Spleen (tissue), 11 donors: ENCODE results near the gene DDX56. TPM values are rescaled to one million over a fixed set of nuclear protein-coding genes. Genes with fewer than 3 reads are reported as not detected.

Experiments used
- DNase-seq: peaks from one replicate; pipeline ENCODE4 v3.0.0-alpha.2; 2020
- H3K27ac ChIP-seq, 8 donors: fragments of 200-600 bp; sonication (generic) in 7 of 8; 1 replicate in 4 of 8; 2 replicates in 4 of 8; pipeline versions ENCODE4 v1.5.0 to v1.8.0; 2016 to 2021; ENCODE audit warnings: inconsistent platforms in 4 of 8, mild to moderate bottlenecking in 4 of 8, moderate library complexity in 1 of 8
- H3K27me3 ChIP-seq, 7 donors: fragments of 200-600 bp; sonication (generic) in 6 of 7; replicated peaks in 1 of 7; 1 replicate in 4 of 7; 2 replicates in 3 of 7; pipeline versions ENCODE4 v1.5.0 to v1.8.0; 2016 to 2021; ENCODE audit warnings: inconsistent platforms in 3 of 7, mild to moderate bottlenecking in 1 of 7
- H3K36me3 ChIP-seq, 6 donors: fragments of 200-600 bp; sonication (generic) in 5 of 6; 1 replicate in 4 of 6; 2 replicates in 2 of 6; pipeline versions ENCODE4 v1.5.0 to v1.8.0; 2016 to 2021; ENCODE audit warnings: inconsistent platforms in 2 of 6
- H3K4me1 ChIP-seq, 6 donors: fragments of 200-600 bp; sonication (generic) in 5 of 6; 1 replicate in 3 of 6; 2 replicates in 3 of 6; pipeline versions ENCODE4 v1.5.0 to v1.8.0; 2016 to 2021; ENCODE audit warnings: inconsistent platforms in 3 of 6
- H3K4me3 ChIP-seq, 8 donors: fragments of 200-600 bp; sonication (generic) in 7 of 8; 1 replicate in 4 of 8; 2 replicates in 4 of 8; pipeline versions ENCODE4 v1.5.0 to v1.8.0; 2016 to 2021; ENCODE audit warnings: inconsistent platforms in 4 of 8, mild to moderate bottlenecking in 4 of 8, moderate library complexity in 2 of 8
- H3K9me3 ChIP-seq, 8 donors: fragments of 200-600 bp; sonication (generic) in 7 of 8; 1 replicate in 4 of 8; 2 replicates in 4 of 8; pipeline versions ENCODE4 v1.5.0 to v1.8.0; 2016 to 2021; ENCODE audit warnings: inconsistent platforms in 4 of 8
- POLR2A ChIP-seq, 3 donors: fragments of 450-650 bp; IDR thresholded peaks; one replicate each; pipeline ENCODE4 v1.5.1; 2017; ENCODE audit warnings: antibody characterized with exemption in 3 of 3, mild to moderate bottlenecking in 1 of 3
- POLR2AphosphoS5 ChIP-seq, 3 donors: sonication (generic); formaldehyde crosslinking; IDR thresholded peaks; one replicate each; pipeline ENCODE4 v1.5.1; 2017; ENCODE audit warnings: antibody characterized with exemption in 3 of 3
- WGBS, 5 donors: extraction: QIAGEN DNeasy Blood & Tissue Kit in 3 of 5; methylation state at CpG; one replicate each; pipeline versions ENCODE4 v1.1.5 to v1.1.7; 2013 to 2018; 5-methylcytosine and 5-hydroxymethylcytosine counted together
- intact Hi-C: fragments of 100-400 bp; cut with DNase I; formaldehyde crosslinking; loops from one replicate; pipeline ENCODE4 v1.15.0; 2023; ENCODE audit warnings: low total_unique reads
- polyA plus RNA-seq, 3 donors: library from polyadenylated mRNA; stranded (reverse); fragments of 200-250 nt; gene quantifications; one replicate each; pipeline ENCODE4 v1.2.1, GENCODE V29; 2013
- total RNA-seq, 7 donors: library from RNA; depleted of rRNA in 3 of 7; stranded (reverse); fragments of >200 nt in 3 of 7; fragmentation: NEBNext Ultra II Directional in 4 of 7; extraction: Animal tissue kit (Norgen Biotek cat#: 25700) in 4 of 7; gene quantifications; one replicate each; pipeline versions ENCODE4 v1.1.0 to v1.2.1, GENCODE V29; 2016 to 2021
- TF ChIP-seq, protein P1 (sequence below), 11 experiments: fragments of 200-600 bp in 7 of 11; fragments of 450-650 bp in 4 of 11; sonication (generic) in 4 of 11; IDR thresholded peaks in 8 of 11; conservative IDR thresholded peaks in 3 of 11; 1 replicate in 7 of 11; 2 replicates in 4 of 11; pipeline versions ENCODE4 v1.4.0 to v1.8.0; 2016 to 2021; ENCODE audit warnings: antibody characterized with exemption in 11 of 11, inconsistent platforms in 4 of 11, mild to moderate bottlenecking in 1 of 11
- donor health status: healthy with polysubstance abuse.
- donor health status: DM: no; HTN: no; CAD: no; lungs with moderate emphysema.
- donor health status: DM: no; HTN: no; CAD: no.
- donor health status: Bipolar disorder and iron deficiency.
- donor health status: healthy.
- donor health status: DM: no; HTN: no; CAD: no.
- donor health status: DM: yes; HTN: yes; CAD: no.

The DDX56 gene
- total and polyA plus RNA-seq, 10 donors = 56.1 to 130 (median 70.0) TPM

- Histone ChIP-seq H3K36me3 (peaks cover 0 to 30% (median 20%) of the 10 kb centered on the region in 6 donors), H3K27me3 (no peaks in the 10 kb centered on the region), H3K9me3 (no peaks in the 10 kb centered on the region), H3K4me1 (peaks cover 20 to 53% (median 35%) of the 10 kb centered on the region in 6 donors), H3K4me3 (peak overlapping the region in 6 of 8 donors; percentile 75 to 98 (median 86)), H3K27ac (peak overlapping the region; percentile 94 to 99 (median 98))
- TF ChIP-seq, protein P1, sequence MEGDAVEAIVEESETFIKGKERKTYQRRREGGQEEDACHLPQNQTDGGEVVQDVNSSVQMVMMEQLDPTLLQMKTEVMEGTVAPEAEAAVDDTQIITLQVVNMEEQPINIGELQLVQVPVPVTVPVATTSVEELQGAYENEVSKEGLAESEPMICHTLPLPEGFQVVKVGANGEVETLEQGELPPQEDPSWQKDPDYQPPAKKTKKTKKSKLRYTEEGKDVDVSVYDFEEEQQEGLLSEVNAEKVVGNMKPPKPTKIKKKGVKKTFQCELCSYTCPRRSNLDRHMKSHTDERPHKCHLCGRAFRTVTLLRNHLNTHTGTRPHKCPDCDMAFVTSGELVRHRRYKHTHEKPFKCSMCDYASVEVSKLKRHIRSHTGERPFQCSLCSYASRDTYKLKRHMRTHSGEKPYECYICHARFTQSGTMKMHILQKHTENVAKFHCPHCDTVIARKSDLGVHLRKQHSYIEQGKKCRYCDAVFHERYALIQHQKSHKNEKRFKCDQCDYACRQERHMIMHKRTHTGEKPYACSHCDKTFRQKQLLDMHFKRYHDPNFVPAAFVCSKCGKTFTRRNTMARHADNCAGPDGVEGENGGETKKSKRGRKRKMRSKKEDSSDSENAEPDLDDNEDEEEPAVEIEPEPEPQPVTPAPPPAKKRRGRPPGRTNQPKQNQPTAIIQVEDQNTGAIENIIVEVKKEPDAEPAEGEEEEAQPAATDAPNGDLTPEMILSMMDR (IDR thresholded peaks at IDR 0.05 in 8 of 11, conservative IDR thresholded peaks at IDR 0.05 in 3 of 11) = no peak
- no peak for TF ChIP-seq POLR2AphosphoS5 (IDR thresholded peaks at IDR 0.05)
- no peak for TF ChIP-seq POLR2A (IDR thresholded peaks at IDR 0.05)
- intact Hi-C loops = loop anchor here (10.0 kb wide), 1 partner anchor 551 kb away; no protein-coding TSS in a partner anchor
- no peak for DNase-seq
- 84 to 90% (median 87%) methylated on average over 13 of the region's 13 CpGs for WGBS, 5 donors
Observed at GRCh38 chr7:44583146-44583865, 9.6 kb upstream of the DDX56 start.

DNA sequence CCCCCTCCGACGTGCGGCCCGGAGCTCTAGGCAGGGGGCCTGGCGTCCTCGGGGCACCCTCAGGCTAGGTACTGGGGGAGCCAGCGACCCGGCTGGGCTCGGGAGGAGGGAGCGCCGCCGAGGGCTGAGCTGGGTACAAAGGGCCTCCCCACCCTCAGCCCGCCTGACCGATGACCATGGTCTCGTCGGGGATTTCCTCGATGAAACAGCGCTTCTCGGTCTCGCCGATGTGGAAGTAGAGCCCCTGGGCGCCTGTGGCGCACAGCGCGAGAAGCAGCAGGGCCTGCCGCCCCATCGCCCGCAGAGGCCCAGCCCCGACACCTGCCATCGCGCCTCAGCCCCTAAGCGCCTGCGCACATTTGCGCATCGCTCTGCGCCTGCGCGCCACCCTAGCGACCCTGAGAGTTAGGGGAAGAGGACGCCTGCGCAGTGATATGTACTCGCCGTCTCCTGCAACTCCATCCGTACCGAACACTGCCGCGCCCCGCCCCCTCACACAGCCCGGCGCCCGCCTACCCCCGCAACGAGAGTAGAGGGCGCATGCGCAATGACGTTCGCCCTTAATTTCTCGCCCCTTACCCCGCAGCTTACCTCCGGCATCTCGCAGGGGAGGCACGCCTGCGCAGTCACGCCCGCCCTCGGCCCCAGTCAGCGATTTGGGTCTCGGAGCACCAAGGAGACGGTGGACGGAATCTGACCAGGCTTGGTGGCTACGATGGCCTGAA lies 8.3 kb upstream of the DDX56 start, which contains the start of gene TMED4:
Gene TMED4, minus strand, starts transcription at position 353 of the 725 bp plus-strand sequence. Its CDS starts 25 bp downstream, at position 328.
- intact Hi-C loops = loop anchor here (10.0 kb wide), 1 partner anchor 553 kb away; no protein-coding TSS in a partner anchor
- peak within 1 kb of the TSS; percentile 75 to 98 (median 86) for H3K4me3 ChIP-seq
- peak; percentile 100 for DNase-seq
- H3K27ac ChIP-seq = peak within 1 kb of the TSS; percentile 94 to 99 (median 98)
- H3K9me3 ChIP-seq = no peaks in the 10 kb centered on the region
- H3K27me3 ChIP-seq = no peaks in the 10 kb centered on the region
- peaks cover 0 to 42% (median 27%) of the 10 kb centered on the region in 6 donors for H3K36me3 ChIP-seq
- WGBS, 5 donors = 0 to 1% (median 0%) methylated on average over 18 to 71 of the region's 71 CpGs
- peaks cover 20 to 51% (median 32%) of the 10 kb centered on the region in 6 donors for H3K4me1 ChIP-seq
- TF ChIP-seq, protein P1 (IDR thresholded peaks at IDR 0.05 in 8 of 11, conservative IDR thresholded peaks at IDR 0.05 in 3 of 11) = peak in 4 of 11 experiments; percentile 18 to 36 (median 24)
- peak; percentile 98 to 99 (median 99) for TF ChIP-seq POLR2AphosphoS5 (IDR thresholded peaks at IDR 0.05)
- peak in 2 of 3 donors; percentile 82 to 84 for TF ChIP-seq POLR2A (IDR thresholded peaks at IDR 0.05)

- no peaks in the 10 kb centered on the region for H3K9me3 ChIP-seq
- H3K4me1 ChIP-seq = peaks cover 20 to 51% (median 32%) of the 10 kb centered on the region in 6 donors
- no peak for DNase-seq
- 19 to 28% (median 21%) methylated on average over 22 to 30 of the region's 30 CpGs for WGBS, 5 donors
- intact Hi-C loops = loop anchor here (10.0 kb wide), 1 partner anchor 554 kb away; no protein-coding TSS in a partner anchor
- peak overlapping the region; percentile 75 to 98 (median 86) for H3K4me3 ChIP-seq
- TF ChIP-seq POLR2A (IDR thresholded peaks at IDR 0.05) (no peak), POLR2AphosphoS5 (IDR thresholded peaks at IDR 0.05) (no peak)
- TF ChIP-seq, protein P1 (IDR thresholded peaks at IDR 0.05 in 8 of 11, conservative IDR thresholded peaks at IDR 0.05 in 3 of 11) = no peak
- no peaks in the 10 kb centered on the region for H3K27me3 ChIP-seq
- H3K27ac ChIP-seq = peak overlapping the region; percentile 94 to 99 (median 98)
- H3K36me3 ChIP-seq = peaks cover 0 to 50% (median 32%) of the 10 kb centered on the region in 6 donors
Observed at GRCh38 chr7:44580945-44581878, 7.5 kb upstream of the DDX56 start.
